ENCODE results near the gene EYA2.
"Not testable (repeated sequence)": the region's sequence is repeated elsewhere in the genome, so short reads cannot be mapped to it uniquely, and the experiment has no call there.

The EYA2 gene, protein sequence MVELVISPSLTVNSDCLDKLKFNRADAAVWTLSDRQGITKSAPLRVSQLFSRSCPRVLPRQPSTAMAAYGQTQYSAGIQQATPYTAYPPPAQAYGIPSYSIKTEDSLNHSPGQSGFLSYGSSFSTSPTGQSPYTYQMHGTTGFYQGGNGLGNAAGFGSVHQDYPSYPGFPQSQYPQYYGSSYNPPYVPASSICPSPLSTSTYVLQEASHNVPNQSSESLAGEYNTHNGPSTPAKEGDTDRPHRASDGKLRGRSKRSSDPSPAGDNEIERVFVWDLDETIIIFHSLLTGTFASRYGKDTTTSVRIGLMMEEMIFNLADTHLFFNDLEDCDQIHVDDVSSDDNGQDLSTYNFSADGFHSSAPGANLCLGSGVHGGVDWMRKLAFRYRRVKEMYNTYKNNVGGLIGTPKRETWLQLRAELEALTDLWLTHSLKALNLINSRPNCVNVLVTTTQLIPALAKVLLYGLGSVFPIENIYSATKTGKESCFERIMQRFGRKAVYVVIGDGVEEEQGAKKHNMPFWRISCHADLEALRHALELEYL

GRCh38 chr20:46894579-46894958 lies at the start of gene EYA2:
EYA2 (plus strand) TSS chr20:46894843; CDS start chr20:46990011, 95,168 bp downstream.
- no peak for DNase-seq

DNA sequence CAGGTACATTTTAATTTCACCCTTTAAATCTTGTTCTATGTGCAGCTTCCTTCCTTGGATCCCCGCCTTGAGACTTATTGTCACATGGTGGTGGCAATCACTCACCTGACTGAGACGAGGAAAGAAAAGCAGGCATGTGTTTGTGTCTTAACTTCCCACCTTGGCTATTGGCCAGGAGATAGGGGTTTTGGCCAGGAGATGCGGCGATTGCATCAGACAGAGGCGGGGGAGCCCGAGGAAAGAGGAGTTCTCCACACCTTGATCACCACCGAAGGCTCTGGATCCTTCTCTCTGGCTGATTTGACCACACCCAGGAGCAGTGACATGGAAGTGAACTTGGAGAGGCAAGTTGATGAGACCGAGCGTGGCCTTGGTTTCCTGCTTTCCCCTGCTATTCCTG lies 49.7 kb upstream of the EYA2 start:
- no peak for DNase-seq

- DNase-seq: no peak
Measured at GRCh38 chr20:46849269-46849668, 45.4 kb upstream of the EYA2 start.

DNA sequence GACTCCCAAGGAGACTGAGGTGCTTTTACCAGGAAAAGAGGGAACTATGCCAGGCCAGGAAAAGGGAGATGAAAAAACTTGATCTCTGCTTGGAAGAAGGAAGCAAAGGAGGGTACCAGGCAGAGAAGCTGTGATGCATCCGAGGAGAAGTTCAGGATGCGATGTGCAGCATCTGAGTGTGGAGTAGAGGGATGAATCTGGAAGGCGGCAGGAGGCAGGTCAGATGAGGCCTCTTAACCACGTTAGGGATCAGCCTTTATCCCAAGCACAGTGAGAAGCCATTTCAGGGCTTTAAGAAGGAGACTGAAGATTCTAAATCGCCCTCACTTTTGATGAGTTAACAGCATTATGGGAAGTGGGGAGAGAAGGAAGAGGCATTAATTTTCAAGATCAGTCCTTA lies 44.9 kb upstream of the EYA2 start:
- no peak for DNase-seq

DNA sequence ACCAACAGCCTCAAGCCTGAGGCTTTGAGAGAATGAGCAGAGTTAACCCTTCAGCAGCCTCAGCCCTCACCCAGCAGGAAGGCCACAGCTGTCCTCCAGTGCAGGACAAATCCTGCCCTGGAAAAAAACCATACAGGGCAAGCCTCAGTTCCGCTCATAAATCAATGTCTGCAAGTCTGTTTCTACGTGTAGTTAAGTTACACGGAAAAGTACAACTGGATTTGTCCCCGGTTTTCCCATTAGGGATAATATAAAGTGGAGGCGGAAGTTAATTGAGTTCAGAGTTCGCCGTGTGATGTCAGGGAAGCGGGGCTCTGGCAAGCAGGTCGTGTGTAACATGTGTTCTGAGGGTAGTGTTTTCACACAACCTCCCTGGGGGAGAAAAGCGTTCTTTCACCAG lies 44.2 kb upstream of the EYA2 start:
- DNase-seq: no peak

DNA sequence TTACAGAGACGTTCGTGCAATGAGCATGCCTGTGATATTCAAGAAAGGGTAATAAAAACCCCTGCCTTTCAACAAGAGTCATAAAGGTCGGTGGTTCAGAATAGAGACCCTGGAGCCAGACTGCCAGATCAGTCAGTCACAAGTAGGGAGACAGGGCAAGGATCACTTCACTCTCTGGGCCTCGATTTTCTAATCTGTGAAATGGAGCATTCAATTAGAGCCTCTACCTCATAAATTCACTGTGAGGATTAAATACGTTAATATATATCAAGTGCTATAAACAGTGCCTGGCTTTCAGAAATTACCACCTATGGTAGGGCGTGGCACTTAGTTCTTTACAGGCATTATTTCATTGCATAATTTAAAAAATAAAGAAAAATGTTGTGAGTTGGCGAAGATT lies 43.7 kb upstream of the EYA2 start:
- DNase-seq: no peak

DNA sequence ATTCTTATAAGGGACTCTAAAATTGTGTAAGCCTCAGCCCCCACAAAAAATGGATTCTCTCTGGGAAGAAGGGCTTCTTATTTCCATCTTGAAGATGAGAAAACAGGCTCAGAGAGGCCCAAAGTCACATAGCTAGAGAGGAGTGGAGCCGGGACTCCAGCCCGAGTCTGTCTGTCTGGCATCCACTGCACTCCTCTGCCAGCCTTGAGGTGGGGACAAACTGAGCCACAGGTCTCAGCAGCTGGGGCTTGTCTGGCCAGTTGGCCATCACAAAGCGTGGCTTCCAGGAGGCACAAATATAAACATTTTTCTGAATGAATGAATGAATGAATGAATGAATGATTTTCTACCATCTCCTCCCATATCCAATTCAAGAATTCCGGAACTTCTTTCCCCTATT lies 42.9 kb upstream of the EYA2 start:
- DNase-seq: no peak

DNA sequence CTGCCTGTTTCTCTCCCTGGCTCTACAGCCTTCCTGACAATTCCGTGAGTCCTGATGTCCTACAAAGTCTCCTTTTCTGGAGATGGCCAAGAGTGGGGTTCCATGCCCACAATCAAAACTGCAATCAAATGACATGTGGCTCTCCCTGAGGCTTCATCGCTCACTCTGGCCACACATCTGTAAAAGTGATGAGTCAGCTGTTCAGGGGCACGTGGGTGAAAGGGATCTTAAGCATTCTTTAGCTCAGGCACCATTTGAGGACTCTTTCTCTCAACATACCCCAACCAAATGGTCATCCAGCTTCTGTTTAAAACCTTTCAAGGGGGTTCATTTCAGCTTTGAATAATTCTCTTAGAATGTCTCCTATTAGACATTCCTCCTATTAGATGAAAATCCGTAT lies 42.3 kb upstream of the EYA2 start:
- no peak for DNase-seq

- no peak for DNase-seq
Measured at GRCh38 chr20:46853926-46854325, 40.7 kb upstream of the EYA2 start.

- no peak for DNase-seq
Measured at GRCh38 chr20:46857061-46857831, 37.4 kb upstream of the EYA2 start.

DNA sequence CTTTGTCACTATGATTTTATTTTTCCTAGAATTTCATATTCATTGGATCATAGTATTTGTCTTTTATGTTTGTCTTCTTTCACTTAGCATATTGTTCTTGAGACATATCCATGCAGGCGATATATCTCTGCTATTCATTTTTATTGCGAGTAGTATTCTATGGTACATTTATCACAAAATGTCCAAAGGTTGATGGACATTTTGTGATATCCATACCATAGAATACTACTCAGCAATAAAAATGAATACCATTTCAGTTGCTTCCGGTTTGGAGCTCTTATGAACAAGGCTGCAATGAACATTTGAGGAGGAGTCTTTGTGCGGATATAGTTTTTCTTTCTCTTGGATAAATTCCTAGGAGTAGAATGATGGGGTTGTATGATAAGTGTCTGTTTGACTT lies 28.8 kb upstream of the EYA2 start:
- DNase-seq: no peak

- DNase-seq: no peak
Measured at GRCh38 chr20:46870041-46870440, 24.6 kb upstream of the EYA2 start.

DNA sequence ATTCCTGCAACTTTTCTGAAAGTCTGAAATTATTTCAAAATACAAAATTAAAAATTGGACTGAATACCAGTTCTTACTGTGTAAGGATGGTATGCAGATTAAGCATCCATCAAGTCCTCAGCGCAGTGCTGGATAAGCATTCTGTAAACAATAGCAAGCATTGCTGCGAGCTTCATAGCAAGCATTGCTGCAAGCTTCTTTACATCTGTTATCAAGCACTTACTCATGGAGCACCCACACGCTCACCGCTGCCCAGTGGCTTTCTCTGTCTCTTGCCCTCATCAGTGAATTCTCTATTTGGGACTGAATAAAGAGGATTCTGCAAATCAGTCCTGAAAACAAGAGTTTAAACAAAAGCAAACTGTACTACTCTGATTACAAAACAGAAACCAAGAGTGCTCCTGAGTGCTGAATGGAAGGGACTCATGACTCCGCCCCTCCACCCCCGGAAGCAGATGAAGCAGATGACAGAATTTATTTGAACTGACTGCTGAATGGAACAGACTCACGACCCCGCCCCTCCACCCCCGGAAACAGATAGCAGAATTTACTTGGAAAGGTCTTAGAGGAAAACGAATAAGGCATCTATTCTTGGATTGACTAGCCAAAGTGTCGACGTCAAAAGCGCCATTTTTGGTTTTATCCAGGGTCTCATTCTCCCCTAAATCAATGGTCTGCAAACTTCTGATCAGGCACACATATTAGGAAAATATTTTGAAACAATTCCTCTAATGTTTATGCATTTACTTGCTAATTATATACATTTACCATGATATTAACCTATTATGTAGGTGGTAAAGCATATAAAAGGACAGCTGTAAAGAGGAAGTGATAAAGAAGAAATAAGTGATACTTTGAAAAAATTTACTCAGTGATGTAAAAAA lies 22.1 kb upstream of the EYA2 start:
- no peak for DNase-seq

GRCh38 chr20:46875059-46875458 lies 19.6 kb upstream of the EYA2 start:
- DNase-seq: no peak

GRCh38 chr20:46879386-46879785 lies 15.3 kb upstream of the EYA2 start:
- no peak for DNase-seq

GRCh38 chr20:46879963-46880362 lies 14.7 kb upstream of the EYA2 start:
- not testable (repeated sequence) for DNase-seq

GRCh38 chr20:46883892-46884291 lies 10.8 kb upstream of the EYA2 start:
- DNase-seq: no peak

- no peak for DNase-seq
Measured at GRCh38 chr20:46890682-46891081, 4.0 kb upstream of the EYA2 start.

GRCh38 chr20:46893051-46893450 lies 1.6 kb upstream of the EYA2 start:
- DNase-seq: no peak

GRCh38 chr20:46893877-46894578 lies 615 bp upstream of the EYA2 start:
- DNase-seq: no peak

DNA sequence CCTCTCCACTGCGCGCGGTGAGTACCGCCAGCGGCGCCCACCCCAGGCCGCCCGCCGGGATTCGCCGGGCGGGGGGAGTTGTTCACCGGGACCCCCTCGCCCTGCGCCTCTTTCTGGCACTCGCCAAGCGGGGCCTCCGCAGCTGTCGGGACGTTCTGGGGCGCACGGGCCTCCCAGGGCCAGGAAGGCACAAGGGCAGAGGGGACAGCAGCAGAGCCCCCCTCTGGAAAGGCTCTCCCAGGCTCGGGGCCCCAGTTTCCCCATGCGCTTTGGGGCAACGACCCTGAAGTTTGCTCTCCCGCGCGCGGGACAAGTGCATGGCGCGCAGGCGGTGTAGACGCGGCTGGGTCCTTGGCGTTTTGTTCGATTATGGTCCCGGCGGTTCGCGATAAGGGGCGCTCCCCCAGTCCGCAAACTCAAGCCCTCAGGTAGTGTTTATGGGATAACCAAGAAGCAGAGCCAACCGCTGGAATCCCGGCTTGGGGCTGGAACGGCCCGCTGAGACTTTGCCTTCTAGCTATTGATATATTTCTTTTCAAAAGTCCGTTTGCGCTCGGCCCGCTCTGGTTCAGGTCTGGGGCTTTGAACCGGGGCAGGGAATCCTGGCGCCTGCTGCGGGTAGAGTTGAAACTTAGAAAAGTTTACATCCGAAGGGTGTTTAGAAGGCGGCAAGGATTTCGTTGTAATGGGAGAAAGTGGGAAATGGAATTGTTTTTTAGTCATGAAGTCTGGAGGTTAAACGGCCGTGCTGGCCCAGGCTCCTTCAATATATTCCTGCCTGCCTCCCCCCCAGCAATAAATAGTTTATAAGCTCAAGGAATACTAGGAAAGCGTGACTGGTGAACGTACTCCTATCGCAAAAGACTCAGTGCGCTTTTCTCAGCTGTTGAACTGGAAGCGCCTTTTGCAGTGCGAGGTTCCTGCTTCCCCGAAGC lies 595 bp downstream of the EYA2 start:
- DNase-seq: no peak

Measured in stimulated activated CD8-positive, alpha-beta memory T cell treated with anti-CD3 and anti-CD28 coated beads, Interleukin-4, amount 100 ng/mL, for 48 hours (primary cell).